Ascending aorta (tissue), 2 donors: ENCODE results near the gene LENG9. TPM values are rescaled to one million over a fixed set of nuclear protein-coding genes. Genes with fewer than 3 reads are reported as not detected.

Experiments
- DNase-seq, 2 donors: peaks; one replicate each; pipeline ENCODE4 v3.0.0-alpha.2; 2019; ENCODE audit warnings: low spot score in 2 of 2
- H3K27ac ChIP-seq, 2 donors: fragments of 200-600 bp; sonication (generic); one replicate each; pipeline ENCODE4 v1.5.1; 2016 to 2017; ENCODE audit warnings: mild to moderate bottlenecking in 1 of 2
- H3K27me3 ChIP-seq: fragments of 200-600 bp; sonication (generic); one replicate; pipeline ENCODE4 v1.5.1; 2017
- H3K36me3 ChIP-seq, 2 donors: fragments of 200-600 bp; sonication (generic); one replicate each; pipeline ENCODE4 v1.5.1; 2016
- H3K4me1 ChIP-seq, 2 donors: fragments of 200-600 bp; sonication (generic); one replicate each; pipeline ENCODE4 v1.5.1; 2016 to 2017; ENCODE audit warnings: mild to moderate bottlenecking in 1 of 2
- H3K4me3 ChIP-seq, 2 donors: fragments of 200-600 bp; sonication (generic); one replicate each; pipeline ENCODE4 v1.5.1; 2016 to 2017; ENCODE audit warnings: mild to moderate bottlenecking in 1 of 2
- H3K9me3 ChIP-seq, 2 donors: fragments of 200-600 bp; sonication (generic); one replicate each; pipeline ENCODE4 v1.5.1; 2016
- CTCF ChIP-seq, 3 experiments: fragments of 200-600 bp in 2 of 3; fragments of 450-650 bp in 1 of 3; sonication (generic) in 2 of 3; IDR thresholded peaks; one replicate each; pipeline ENCODE4 v1.5.1; 2016 to 2019; ENCODE audit warnings: antibody characterized with exemption in 3 of 3, mild to moderate bottlenecking in 1 of 3, moderate library complexity in 1 of 3
- intact Hi-C: fragments of 100-400 bp; cut with DNase I; formaldehyde crosslinking; loops from one replicate; pipeline ENCODE4 v1.15.1; 2023
- total RNA-seq: library from RNA; depleted of rRNA; stranded (reverse); fragments of >200 nt; gene quantifications from one replicate; pipeline ENCODE4 v1.1.0, GENCODE V29; 2016

The LENG9 gene
- total RNA-seq, 1 donor from 2014 or later: 10.1 TPM

GRCh38 chr19:54458648-54459281 lies 4.8 kb downstream of the LENG9 start:
- peaks cover 77 to 83% of the 10 kb centered on the region in 2 donors for H3K36me3 ChIP-seq
- no peaks in the 10 kb centered on the region for H3K27me3 ChIP-seq
- intact Hi-C loops: no loop called here
- TF ChIP-seq CTCF (IDR thresholded peaks at IDR 0.05): no peak
- peak in 1 of 2 donors; percentile 60 for DNase-seq
- no peak overlapping the region for H3K27ac ChIP-seq
- H3K4me1 ChIP-seq: peaks cover 11 to 14% of the 10 kb centered on the region in 2 donors
- no peak overlapping the region for H3K4me3 ChIP-seq
- H3K9me3 ChIP-seq: no peaks in the 10 kb centered on the region

- intact Hi-C loops: no loop called here
- DNase-seq: no peak
- H3K36me3 ChIP-seq: peaks cover 85 to 91% of the 10 kb centered on the region in 2 donors
- no peaks in the 10 kb centered on the region for H3K9me3 ChIP-seq
- H3K27ac ChIP-seq: no peak overlapping the region
- H3K4me3 ChIP-seq: no peak overlapping the region
- peaks cover 11 to 17% of the 10 kb centered on the region in 2 donors for H3K4me1 ChIP-seq
- TF ChIP-seq CTCF (IDR thresholded peaks at IDR 0.05): no peak
- no peaks in the 10 kb centered on the region for H3K27me3 ChIP-seq
Measured at GRCh38 chr19:54457773-54458647, 5.6 kb downstream of the LENG9 start.

- TF ChIP-seq CTCF (IDR thresholded peaks at IDR 0.05): no peak
- no peak overlapping the region for H3K4me3 ChIP-seq
- peaks cover 0 to 14% of the 10 kb centered on the region in 2 donors for H3K4me1 ChIP-seq
- intact Hi-C loops: no loop called here
- H3K27me3 ChIP-seq: no peaks in the 10 kb centered on the region
- no peaks in the 10 kb centered on the region for H3K9me3 ChIP-seq
- H3K27ac ChIP-seq: no peak overlapping the region
- H3K36me3 ChIP-seq: peaks cover 98 to 100% of the 10 kb centered on the region in 2 donors
- no peak for DNase-seq
Measured at GRCh38 chr19:54456423-54457373, 6.9 kb downstream of the LENG9 start.

GRCh38 chr19:54455786-54456422 lies 7.7 kb downstream of the LENG9 start:
- Histone ChIP-seq H3K27ac (no peak overlapping the region), H3K27me3 (no peaks in the 10 kb centered on the region), H3K4me1 (peaks cover under 1 to 20% of the 10 kb centered on the region in 2 donors), H3K36me3 (peaks cover 97 to 100% of the 10 kb centered on the region in 2 donors), H3K4me3 (no peak overlapping the region), H3K9me3 (no peaks in the 10 kb centered on the region)
- no peak for TF ChIP-seq CTCF (IDR thresholded peaks at IDR 0.05)
- no peak for DNase-seq
- intact Hi-C loops: no loop called here
